ENCODE results near the gene SIGLEC12.
"Not testable (repeated sequence)": the region's sequence is repeated elsewhere in the genome, so short reads cannot be mapped to it uniquely, and the experiment has no call there.

The SIGLEC12 gene

GRCh38 chr19:51457351-51458013 is 44.1 kb downstream of the SIGLEC12 start:
- DNase-seq, result no peak

- DNase-seq, result no peak
These were observed 44.9 kb downstream of the SIGLEC12 start for GRCh38 chr19:51456541-51457290.

GRCh38 chr19:51450730-51451307 is 50.8 kb downstream of the SIGLEC12 start:
- DNase-seq, result no peak

- DNase-seq, result no peak
These were observed 53.1 kb downstream of the SIGLEC12 start for GRCh38 chr19:51448411-51449016.

GRCh38 chr19:51448011-51448410 is 53.6 kb downstream of the SIGLEC12 start:
- DNase-seq, result no peak

GRCh38 chr19:51447510-51447909 is 54.1 kb downstream of the SIGLEC12 start:
- not testable (repeated sequence) for DNase-seq

GRCh38 chr19:51441410-51442390 is 59.9 kb downstream of the SIGLEC12 start:
- peak; percentile 87 to 90 for DNase-seq

All from CD4-positive, alpha-beta T cell treated with Interleukin-4 for 1 hour (primary cell).